SK-N-SH (cell line): ENCODE data around the gene CHID1.

Experiments
- CTCF ChIP-seq: fragments of 200-600 bp; sonication (generic); IDR thresholded peaks from 2 replicates; pipeline ENCODE4 v1.6.1; 2017; ENCODE audit warnings: antibody characterized with exemption, mild to moderate bottlenecking, moderate library complexity
- EP300 ChIP-seq, 2 experiments: IDR thresholded peaks; 2 replicates each; pipeline versions ENCODE4 v1.4.0 to v1.6.1; 2012; ENCODE audit warnings: borderline replicate concordance in 1 of 2, low read depth in 1 of 2, low read length in 1 of 2
- TF ChIP-seq, protein P1 (sequence below): IDR thresholded peaks from 2 replicates; pipeline ENCODE4; 2012

- TF ChIP-seq CTCF (no peak), EP300 (IDR thresholded peaks at IDR 0.05; ENCODE audit: borderline replicate concordance in 1 of 2, low read depth in 1 of 2, low read length in 1 of 2) (no peak)
- TF ChIP-seq, protein P1, sequence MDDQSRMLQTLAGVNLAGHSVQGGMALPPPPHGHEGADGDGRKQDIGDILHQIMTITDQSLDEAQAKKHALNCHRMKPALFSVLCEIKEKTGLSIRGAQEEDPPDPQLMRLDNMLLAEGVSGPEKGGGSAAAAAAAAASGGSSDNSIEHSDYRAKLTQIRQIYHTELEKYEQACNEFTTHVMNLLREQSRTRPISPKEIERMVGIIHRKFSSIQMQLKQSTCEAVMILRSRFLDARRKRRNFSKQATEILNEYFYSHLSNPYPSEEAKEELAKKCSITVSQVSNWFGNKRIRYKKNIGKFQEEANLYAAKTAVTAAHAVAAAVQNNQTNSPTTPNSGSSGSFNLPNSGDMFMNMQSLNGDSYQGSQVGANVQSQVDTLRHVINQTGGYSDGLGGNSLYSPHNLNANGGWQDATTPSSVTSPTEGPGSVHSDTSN, result no peak
Observed at GRCh38 chr11:901452-902061, 9.1 kb downstream of the CHID1 start.
